Measurements from ENCODE around the gene KLHL12. TPM values are rescaled to one million over a fixed set of nuclear protein-coding genes. Genes with fewer than 3 reads are reported as not detected.
"Not testable (repeated sequence)": the region's sequence is repeated elsewhere in the genome, so short reads cannot be mapped to it uniquely, and the experiment has no call there.

Gene KLHL12
- total RNA-seq, 1 experiment from 2014 or later, result 35.7 TPM

DNA sequence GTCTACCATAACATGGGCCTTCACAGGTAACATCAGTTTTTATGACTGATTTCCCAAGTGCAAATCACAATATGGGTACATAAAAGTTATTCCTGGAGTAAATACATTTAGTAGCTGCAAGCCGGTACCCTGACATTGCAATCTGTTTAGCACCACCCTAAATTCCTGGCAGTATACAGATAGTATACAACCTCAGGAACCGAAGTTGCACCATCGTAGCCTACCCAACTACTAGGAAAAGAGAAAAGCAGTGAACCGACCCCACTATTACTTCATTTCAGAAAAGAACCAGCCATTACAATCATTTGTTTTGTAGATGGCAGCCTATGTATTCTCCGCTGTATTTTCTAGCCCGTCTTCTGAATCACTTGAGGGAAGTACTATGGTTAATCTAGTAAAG lies 29.9 kb upstream of the KLHL12 start:
- in situ Hi-C loops (cut with HindIII; ENCODE audit: low pct_unique_long_range_greater_than_20kb, low sequenced_read_pairs), result loop anchor here (25.0 kb wide), 1 partner anchor 220 kb away; no protein-coding TSS in a partner anchor
- no peak for DNase-seq (ENCODE audit: low read depth, low spot score)

DNA sequence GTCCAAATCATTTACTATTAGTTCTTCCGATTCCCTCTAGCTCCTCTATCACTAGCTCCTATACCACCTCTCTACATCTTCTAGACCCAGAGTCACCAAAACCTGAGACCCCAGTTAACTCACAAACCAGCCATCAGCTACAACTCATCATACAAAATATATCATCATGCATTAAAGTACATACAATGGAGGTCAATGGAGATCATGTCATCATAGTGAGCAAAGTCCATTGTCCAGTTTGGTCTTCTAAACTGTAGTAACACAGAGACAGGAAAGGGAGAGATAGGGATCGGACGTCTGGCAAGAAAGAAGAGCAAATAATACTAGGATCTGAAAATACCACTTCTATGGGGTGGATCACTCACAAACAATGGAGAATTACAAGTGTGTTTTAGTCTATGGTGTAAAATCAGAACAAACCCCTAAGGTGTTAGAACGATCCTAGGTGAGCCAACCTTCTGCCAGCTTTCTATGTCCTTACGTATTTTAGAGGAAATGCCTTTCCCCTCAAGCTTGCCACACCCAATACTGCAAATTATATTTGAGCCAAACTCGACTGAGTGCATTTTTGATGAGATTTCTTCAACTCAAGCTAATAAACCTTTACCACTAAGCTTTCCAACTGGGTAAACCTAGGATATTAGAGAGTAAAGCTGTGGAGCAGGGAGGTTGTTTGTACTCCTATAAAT lies 27.2 kb upstream of the KLHL12 start:
- no peak for DNase-seq (ENCODE audit: low read depth, low spot score)
- in situ Hi-C loops (cut with HindIII; ENCODE audit: low pct_unique_long_range_greater_than_20kb, low sequenced_read_pairs), result loop anchor here (25.0 kb wide), 1 partner anchor 217 kb away; no protein-coding TSS in a partner anchor

DNA sequence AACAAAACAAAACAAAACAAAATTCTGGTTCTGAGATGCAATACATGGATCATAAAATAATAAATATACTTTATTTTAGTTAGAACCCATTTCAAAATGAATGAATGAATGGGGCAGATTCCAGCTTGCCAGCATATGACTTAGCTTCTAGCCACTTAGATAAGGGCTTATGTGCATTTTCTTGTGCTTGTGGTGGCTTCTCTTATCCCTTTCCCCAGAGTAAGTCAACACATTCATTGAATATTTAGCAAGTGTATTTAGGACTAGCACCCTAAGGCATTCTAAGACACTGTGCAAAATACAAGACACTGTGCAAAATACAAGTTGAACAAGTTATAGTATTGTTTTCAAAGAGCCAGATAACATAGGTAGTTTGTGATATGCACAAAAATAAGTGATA lies 26.4 kb upstream of the KLHL12 start:
- no peak for DNase-seq (ENCODE audit: low read depth, low spot score)
- in situ Hi-C loops (cut with HindIII; ENCODE audit: low pct_unique_long_range_greater_than_20kb, low sequenced_read_pairs), result loop anchor here (25.0 kb wide), 1 partner anchor 216 kb away; no protein-coding TSS in a partner anchor

DNA sequence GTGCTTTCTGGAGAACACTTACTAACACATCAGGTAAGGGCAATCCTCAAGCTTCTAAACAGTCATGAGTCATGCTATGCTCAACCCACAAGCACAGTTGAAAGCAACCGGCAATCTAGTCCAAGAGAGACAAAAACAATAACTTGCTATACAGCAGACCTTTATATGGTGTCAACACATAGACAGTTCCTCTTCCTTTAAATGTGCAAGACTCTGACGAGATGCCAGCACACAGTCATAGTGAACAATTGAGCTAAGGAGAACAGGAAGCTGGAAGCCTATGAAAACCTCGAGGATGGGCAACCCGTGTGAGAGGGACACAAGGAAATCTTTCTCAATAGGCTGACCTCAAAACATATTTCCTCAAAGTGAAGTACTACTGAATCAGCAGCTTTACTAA lies 25.8 kb upstream of the KLHL12 start:
- peak; percentile 95 for DNase-seq (ENCODE audit: low read depth, low spot score)
- in situ Hi-C loops (cut with HindIII; ENCODE audit: low pct_unique_long_range_greater_than_20kb, low sequenced_read_pairs), result loop anchor here (25.0 kb wide), 1 partner anchor 216 kb away; no protein-coding TSS in a partner anchor

DNA sequence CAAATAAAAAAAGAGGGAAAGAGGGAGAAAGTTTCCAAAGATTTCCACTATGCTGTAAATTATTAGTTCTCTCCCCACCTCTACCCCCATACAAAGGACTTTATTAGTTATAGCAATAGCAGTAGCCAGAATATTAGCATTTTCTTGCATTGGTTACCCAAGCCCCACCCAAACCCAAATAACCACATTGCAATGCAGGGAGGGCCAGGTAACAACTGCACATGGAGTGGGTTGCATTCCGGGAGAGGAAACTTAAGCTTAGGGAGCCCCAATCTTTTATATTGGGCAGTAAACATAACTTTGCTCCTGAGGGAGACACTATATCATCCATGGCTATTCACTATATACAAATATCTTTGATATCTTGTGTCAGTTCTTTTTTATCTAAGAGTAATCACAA lies 25.1 kb upstream of the KLHL12 start:
- in situ Hi-C loops (cut with HindIII; ENCODE audit: low pct_unique_long_range_greater_than_20kb, low sequenced_read_pairs), result loop anchor here (25.0 kb wide), 1 partner anchor 215 kb away; no protein-coding TSS in a partner anchor
- DNase-seq (ENCODE audit: low read depth, low spot score), result no peak

DNA sequence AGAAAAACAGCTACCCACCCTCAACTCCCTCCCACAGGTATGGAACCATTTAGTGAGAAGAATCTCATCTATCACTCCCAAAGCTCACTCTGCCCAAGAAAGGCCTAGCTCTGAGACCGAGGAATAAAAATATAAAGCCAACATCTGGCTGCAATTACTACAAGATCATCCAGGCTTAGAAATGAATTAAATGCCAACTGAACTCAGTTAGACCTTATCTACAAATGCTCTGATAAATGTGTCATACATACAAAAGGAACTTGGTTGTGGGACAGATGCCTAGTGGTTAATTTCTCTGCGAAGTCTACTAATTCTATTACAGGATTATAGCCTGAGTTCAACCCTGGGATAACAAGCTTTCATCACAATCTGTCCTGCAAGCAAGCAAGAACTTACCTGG lies 24.4 kb upstream of the KLHL12 start:
- in situ Hi-C loops (cut with HindIII; ENCODE audit: low pct_unique_long_range_greater_than_20kb, low sequenced_read_pairs), result loop anchor here (25.0 kb wide), 1 partner anchor 214 kb away; no protein-coding TSS in a partner anchor

DNA sequence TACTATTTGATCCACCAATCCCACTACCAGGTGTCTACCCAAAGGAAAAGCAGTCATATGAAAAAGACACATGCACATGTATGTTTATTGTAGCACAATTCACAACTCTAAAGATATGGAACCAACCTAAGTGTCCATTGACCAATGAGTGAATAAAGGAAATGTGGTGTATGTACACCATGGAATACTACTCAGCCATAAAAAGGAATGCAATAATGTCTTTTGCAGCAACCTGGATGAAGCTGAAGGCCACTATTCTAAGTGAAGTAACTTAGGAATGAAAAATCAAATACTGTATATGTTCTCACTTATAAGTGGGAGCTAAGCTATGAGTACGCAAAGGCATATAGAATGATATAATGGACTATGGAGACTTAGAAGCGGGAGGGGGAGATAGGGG lies 18.4 kb upstream of the KLHL12 start:
- in situ Hi-C loops (cut with HindIII; ENCODE audit: low pct_unique_long_range_greater_than_20kb, low sequenced_read_pairs), result no loop called here
- no peak for DNase-seq (ENCODE audit: low read depth, low spot score)

More for the DNA sequence above, 24.4 kb upstream of the KLHL12 start:
- no peak for DNase-seq (ENCODE audit: low read depth, low spot score)

DNA sequence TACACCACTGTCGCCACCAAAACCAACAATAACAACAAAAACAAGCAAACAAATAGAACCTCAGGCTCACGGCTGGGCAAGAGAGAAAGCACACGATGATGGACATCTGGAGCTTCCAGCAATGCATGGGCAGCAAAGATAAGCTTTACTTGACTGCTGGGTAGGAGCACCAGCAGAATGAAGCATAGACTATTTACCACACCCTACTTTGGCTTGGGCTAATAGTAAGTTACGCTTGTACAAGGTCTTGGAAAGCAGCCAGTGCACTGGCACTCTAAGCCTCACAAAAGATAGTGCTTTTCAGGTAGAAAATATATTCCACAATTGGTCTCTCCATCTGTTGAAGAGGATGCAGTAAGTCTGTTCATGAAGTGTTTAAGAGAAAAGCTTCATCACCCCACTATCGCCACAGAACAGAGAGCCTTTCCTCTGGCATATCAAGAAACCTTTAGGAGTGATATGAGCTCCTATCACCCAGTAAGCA lies 17.4 kb upstream of the KLHL12 start:
- no peak for DNase-seq (ENCODE audit: low read depth, low spot score)
- in situ Hi-C loops (cut with HindIII; ENCODE audit: low pct_unique_long_range_greater_than_20kb, low sequenced_read_pairs), result no loop called here

DNA sequence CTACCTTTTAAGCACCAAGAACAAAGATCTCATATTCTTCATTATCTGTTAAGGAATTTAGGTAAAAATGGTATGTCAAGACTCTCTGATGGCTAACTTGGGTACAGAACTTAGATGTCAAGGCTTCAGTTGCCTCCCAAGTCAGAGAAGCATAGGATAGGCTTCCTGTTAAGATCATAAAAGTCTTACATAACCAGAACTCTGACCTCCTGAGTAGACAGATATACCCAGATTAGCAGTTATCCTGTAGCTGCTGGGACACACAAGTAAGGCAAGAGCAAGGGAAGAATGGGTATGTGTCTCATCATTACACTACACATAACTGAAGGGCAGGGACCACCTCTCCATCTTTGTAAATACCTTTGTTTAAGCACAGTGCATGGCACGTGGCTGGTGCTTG lies 15.4 kb upstream of the KLHL12 start:
- in situ Hi-C loops (cut with HindIII; ENCODE audit: low pct_unique_long_range_greater_than_20kb, low sequenced_read_pairs), result no loop called here
- DNase-seq (ENCODE audit: low read depth, low spot score), result no peak

DNA sequence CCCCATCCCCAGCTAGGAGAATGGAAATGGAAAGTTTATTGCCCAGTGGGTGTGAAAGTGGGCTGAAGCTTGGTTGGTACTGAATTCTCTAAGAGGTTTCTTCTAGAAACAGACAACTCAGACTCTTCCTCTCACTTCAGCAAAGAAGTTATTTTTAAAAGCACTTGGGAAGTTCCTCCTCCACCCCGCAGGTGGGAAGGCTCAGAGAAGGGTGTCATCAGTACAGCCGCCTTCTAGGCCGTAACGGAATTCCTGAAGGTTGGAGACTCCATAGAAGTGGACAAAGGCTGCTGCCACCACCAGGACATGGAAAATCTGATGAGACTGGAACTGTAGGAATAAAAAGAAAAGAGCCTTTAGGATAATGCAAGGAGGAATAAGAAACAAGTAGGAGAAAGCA lies 14.3 kb upstream of the KLHL12 start:
- no peak for DNase-seq (ENCODE audit: low read depth, low spot score)
- in situ Hi-C loops (cut with HindIII; ENCODE audit: low pct_unique_long_range_greater_than_20kb, low sequenced_read_pairs), result no loop called here

DNA sequence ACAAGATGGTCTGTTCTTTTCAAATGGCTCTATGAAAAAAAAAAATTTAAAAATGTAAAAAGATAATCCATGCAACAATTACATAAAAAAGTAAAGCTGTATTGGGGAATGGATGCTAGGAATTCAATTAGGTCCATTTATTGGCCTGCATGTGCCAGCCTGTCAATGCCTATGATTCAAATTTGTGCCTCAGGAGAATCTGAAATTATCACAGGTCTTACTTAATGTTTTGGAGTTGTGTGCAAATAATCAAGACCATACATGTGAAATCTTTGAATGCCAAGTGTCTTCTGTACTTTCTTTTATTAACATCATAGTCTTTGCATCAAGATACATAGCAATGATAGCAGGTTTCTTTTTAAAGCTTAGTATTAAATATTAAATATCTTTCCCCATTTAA lies 13.5 kb upstream of the KLHL12 start:
- DNase-seq (ENCODE audit: low read depth, low spot score), result no peak
- in situ Hi-C loops (cut with HindIII; ENCODE audit: low pct_unique_long_range_greater_than_20kb, low sequenced_read_pairs), result no loop called here

DNA sequence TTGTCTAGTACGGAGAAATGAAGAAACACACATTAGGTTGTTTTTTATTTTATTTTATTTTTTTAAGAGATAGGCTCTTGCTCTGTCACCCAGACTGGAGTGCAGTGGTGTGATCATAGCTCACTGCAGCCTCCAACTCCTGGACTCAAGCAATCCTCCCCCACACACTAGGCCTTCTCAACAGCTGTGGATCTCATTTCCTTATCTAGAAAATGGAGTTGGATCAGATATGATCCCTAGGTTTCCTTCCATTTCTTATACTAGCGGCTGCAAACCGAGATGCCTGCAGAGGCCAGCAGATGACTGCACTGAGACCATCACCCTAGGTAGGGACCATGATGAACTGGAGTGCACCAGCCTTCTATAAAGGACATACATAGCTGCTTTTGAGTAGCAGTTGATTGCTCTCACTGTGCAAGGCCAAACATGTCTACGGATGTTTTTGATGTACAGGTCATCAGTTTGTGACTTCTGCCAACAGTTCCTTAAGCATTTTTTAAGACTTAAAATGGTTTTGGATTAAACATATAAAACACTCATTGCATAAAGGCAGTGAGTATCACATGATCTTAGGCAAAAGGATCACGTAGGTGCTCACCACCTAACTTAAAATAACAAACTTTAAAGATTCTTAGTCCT lies 11.4 kb upstream of the KLHL12 start:
- DNase-seq (ENCODE audit: low read depth, low spot score), result no peak
- in situ Hi-C loops (cut with HindIII; ENCODE audit: low pct_unique_long_range_greater_than_20kb, low sequenced_read_pairs), result no loop called here

DNA sequence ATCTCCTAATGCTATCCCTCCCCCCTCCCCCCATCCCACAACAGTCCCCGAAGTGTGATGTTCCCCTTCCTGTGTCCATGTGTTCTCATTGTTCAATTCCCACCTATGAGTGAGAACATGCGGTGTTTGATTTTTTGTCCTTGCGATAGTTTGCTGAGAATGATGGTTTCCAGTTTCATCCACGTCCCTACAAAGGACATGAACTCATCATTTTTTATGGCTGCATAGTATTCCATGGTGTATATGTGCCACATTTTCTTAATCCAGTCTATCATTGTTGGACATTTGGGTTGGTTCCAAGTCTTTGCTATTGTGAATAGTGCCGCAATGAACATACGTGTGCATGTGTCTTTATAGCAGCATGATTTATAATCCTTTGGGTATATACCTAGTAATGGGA lies 9.4 kb upstream of the KLHL12 start:
- DNase-seq (ENCODE audit: low read depth, low spot score); in situ Hi-C loops (cut with HindIII; ENCODE audit: low pct_unique_long_range_greater_than_20kb, low sequenced_read_pairs): not testable (repeated sequence)

DNA sequence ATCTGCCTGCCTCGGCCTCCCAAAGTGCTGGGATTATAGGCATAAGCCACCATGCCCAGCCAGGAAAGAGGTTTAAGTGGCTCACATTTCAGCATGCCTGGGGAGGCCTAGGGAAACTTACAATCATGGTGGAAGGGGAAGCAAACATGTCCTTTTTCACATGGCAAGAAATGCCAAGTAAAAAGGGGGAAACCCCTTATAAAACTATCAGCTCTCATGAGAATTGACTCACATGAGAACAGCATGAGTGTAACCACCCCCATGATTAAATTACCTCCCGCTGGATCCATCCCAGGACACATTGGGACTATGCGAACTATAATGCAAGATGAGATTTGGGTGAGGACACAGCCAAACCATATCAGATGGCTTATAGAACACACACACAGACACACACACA lies 8.8 kb upstream of the KLHL12 start:
- DNase-seq (ENCODE audit: low read depth, low spot score), result no peak
- in situ Hi-C loops (cut with HindIII; ENCODE audit: low pct_unique_long_range_greater_than_20kb, low sequenced_read_pairs), result no loop called here

DNA sequence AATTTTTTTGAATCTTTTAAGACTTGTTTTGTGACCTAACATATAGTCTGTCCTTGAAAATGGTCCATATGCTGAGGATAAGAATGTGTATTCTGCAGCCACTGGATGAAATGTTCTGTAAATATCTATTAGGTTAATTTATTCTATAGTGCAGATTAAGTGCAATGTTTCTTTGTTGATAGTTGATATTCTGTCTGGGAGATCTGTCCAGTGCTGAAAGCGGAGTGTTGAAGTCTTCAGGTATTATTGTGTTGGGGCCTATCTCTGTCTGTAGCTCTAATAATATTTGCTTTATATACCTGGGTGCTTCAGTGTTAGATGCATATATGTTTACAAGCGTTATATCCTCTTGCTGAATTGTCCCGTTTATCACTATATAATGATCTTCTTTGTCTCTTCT lies 7.7 kb upstream of the KLHL12 start:
- no peak for DNase-seq (ENCODE audit: low read depth, low spot score)
- in situ Hi-C loops (cut with HindIII; ENCODE audit: low pct_unique_long_range_greater_than_20kb, low sequenced_read_pairs), result no loop called here

DNA sequence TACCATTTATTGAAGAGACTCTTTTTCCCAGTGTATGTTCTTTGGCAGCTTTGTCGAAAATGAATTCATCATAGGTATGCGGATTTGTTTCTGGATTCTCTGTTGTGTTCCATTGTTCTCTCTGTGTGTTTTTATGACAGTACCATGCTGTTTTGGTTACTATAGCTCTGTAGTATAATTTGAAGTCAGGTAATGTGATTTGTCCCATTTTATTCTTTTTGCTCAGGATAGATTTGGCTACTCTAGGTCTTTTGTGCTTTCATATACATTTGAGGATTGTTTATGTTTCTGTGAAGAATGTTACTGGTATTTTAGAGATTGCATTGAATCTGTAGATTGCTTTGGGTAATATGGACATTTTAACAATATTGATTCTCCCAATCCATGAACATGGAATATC lies 5.4 kb upstream of the KLHL12 start:
- in situ Hi-C loops (cut with HindIII; ENCODE audit: low pct_unique_long_range_greater_than_20kb, low sequenced_read_pairs), result no loop called here
- DNase-seq (ENCODE audit: low read depth, low spot score), result no peak

DNA sequence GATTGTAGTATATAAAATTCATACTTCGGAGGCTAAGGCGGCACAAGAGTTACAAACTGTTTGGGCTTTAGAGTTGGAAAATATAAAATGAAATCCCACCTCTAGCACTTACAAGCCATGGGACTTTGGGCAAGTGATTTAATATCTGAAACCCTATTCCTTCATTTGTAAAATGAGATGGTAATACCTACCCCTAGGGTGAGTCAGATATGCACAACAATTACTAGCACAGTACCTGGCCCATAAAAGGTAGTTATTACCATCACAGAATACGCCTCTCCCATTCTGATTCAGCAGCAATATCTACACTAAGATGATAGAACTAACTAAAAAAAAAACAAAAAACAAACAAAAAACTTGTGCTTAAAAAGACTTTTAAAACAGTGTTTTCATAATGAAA lies 3.5 kb downstream of the KLHL12 start:
- no peak for DNase-seq (ENCODE audit: low read depth, low spot score)
- in situ Hi-C loops (cut with HindIII; ENCODE audit: low pct_unique_long_range_greater_than_20kb, low sequenced_read_pairs), result no loop called here

DNA sequence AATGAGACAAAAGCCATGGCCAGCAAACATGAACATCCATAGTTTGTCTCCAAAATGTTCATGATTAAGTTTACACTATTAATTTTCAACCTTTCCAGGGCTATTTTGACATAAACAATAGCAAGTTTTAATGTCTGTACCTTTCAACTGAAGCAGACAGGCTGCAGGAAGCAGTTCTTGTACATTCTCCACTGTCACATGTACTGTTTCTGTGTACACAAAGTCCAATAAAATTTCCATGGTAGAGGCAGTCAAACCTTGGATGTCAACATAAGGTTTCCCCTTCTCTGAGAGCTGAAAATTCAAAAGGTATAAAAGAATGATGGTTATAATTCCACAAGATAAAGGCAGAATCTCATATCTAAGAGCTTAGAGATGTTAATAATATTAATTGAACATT lies 7.4 kb downstream of the KLHL12 start:
- no peak for DNase-seq (ENCODE audit: low read depth, low spot score)
- in situ Hi-C loops (cut with HindIII; ENCODE audit: low pct_unique_long_range_greater_than_20kb, low sequenced_read_pairs), result no loop called here

DNA sequence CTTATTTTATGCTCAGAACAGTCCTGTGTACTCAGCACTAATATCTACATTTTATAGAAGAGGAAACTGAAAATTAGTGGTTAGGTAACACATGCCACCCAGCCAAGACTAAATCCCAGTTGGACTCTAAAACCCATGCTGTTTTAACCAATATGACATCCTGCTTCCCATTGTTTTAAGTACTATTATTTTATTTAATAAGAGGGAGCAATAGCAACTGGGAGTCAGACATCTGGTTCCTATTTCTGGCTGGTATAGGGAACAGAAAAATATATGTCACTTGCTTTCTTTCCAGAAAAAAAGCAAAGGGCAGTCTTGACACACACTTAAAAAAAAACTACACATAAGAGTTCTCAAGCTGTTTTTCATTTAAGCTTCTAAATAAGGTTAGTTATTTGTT lies 11.9 kb downstream of the KLHL12 start:
- in situ Hi-C loops (cut with HindIII; ENCODE audit: low pct_unique_long_range_greater_than_20kb, low sequenced_read_pairs), result no loop called here
- DNase-seq (ENCODE audit: low read depth, low spot score), result no peak
